ENCODE results near the gene TACC2.

The TACC2 gene

DNA sequence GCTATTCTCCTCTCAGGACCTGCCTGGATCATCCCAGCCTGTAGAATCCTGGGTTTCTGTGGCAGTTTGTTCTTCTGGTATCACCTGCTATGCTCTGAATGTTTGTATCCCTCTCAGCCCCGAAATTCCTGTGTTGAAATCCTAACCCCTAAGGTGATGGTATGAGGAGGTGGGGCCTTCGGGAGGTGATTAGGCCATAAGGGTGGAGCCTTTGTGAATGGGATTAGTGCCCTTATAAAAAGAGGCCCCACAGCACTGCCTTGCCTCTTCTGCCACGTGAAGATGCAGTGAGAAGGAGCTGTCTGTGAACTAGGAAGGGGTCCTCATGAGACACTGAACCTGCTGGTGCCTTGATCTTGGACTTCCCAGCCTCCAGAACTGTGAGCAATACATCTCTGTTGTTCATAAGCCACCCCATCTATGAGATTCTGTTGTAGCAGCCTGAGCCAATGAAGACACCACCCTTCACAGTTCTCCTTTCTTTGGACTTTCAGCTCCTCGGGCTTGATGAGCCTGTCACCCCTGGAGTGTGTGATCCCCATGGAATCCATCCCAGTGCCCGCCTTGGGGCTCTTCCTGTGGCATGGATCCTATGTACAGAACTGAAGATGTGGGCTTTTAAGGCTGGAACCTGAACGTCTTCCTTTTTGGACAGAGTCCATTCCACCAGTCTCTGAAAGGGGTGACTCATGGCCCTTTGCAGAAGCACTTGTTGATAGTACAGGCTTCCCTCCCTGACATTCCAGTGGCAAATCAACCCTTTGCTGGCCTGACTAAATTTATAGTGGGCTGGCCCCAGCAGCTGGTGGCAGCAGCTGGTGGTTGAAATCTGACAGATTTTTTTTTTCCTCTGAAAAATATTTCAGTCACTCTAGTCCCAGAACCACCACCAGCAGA, 138.0 kb downstream of the TACC2 start:
- TF ChIP-seq, protein P1, sequence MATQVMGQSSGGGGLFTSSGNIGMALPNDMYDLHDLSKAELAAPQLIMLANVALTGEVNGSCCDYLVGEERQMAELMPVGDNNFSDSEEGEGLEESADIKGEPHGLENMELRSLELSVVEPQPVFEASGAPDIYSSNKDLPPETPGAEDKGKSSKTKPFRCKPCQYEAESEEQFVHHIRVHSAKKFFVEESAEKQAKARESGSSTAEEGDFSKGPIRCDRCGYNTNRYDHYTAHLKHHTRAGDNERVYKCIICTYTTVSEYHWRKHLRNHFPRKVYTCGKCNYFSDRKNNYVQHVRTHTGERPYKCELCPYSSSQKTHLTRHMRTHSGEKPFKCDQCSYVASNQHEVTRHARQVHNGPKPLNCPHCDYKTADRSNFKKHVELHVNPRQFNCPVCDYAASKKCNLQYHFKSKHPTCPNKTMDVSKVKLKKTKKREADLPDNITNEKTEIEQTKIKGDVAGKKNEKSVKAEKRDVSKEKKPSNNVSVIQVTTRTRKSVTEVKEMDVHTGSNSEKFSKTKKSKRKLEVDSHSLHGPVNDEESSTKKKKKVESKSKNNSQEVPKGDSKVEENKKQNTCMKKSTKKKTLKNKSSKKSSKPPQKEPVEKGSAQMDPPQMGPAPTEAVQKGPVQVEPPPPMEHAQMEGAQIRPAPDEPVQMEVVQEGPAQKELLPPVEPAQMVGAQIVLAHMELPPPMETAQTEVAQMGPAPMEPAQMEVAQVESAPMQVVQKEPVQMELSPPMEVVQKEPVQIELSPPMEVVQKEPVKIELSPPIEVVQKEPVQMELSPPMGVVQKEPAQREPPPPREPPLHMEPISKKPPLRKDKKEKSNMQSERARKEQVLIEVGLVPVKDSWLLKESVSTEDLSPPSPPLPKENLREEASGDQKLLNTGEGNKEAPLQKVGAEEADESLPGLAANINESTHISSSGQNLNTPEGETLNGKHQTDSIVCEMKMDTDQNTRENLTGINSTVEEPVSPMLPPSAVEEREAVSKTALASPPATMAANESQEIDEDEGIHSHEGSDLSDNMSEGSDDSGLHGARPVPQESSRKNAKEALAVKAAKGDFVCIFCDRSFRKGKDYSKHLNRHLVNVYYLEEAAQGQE (IDR thresholded peaks at IDR 0.05; ENCODE audit: insufficient read depth in 1 of 2, low read depth in 2 of 2, low read length in 2 of 2), result no peak; a peak in 1 of 4 replicates

DNA sequence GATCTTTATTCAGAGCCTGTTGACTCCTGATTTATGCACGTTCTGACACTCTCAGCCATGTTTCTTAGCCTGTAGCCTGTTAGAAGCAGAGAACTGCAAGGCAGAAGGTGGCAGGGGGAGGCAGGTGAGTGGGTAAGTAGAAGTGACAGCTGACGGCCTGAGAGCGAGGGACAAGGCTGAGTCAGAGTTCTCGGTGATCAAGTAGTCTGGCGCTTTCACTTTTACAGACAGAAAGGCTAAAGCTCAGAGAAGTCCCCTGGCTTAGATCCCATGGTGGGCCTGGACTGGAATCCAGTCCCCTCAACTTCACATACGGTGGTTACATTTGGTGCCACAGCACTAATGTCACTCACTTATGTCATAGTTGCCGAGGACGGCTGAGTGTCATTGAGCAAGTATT, 139.0 kb downstream of the TACC2 start:
- TF ChIP-seq SIN3A (IDR thresholded peaks at IDR 0.05; ENCODE audit: borderline replicate concordance, insufficient read depth, low read length) (no peak), POLR2AphosphoS5 (IDR thresholded peaks at IDR 0.05; ENCODE audit: low read depth, low read length) (no peak), FOXP2 (optimal IDR thresholded peaks at IDR 0.05; ENCODE audit: borderline replicate concordance, extremely low read depth, extremely low read length, insufficient read depth) (no peak), TAF1 (IDR thresholded peaks at IDR 0.05; ENCODE audit: borderline replicate concordance, insufficient read depth, low read length) (no peak)
- TF ChIP-seq, protein P1 (IDR thresholded peaks at IDR 0.05; ENCODE audit: insufficient read depth in 1 of 2, low read depth in 2 of 2, low read length in 2 of 2), result no peak

DNA sequence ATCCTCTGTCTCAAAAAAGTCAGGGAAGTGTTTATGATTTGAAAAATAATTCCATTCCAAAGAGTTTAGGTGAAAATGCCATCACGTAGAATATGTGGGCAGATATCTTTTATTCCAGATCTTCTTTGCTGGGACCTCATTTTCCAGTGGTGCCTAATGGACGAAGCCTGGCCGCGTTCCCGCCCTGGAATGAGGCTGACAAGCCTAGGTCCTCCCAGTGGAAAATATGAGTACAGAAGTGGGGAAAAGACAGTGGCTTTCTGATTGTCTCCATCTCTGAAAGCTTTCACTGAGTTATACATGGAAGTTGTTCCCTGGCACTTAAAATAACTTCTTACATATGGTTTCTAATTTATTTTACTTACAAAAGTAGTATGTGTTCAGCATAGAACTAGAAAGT, 139.4 kb downstream of the TACC2 start:
- TF ChIP-seq POLR2AphosphoS5 (IDR thresholded peaks at IDR 0.05; ENCODE audit: low read depth, low read length) (no peak), SIN3A (IDR thresholded peaks at IDR 0.05; ENCODE audit: borderline replicate concordance, insufficient read depth, low read length) (no peak), TAF1 (IDR thresholded peaks at IDR 0.05; ENCODE audit: borderline replicate concordance, insufficient read depth, low read length) (no peak), FOXP2 (optimal IDR thresholded peaks at IDR 0.05; ENCODE audit: borderline replicate concordance, extremely low read depth, extremely low read length, insufficient read depth) (no peak)
- TF ChIP-seq, protein P1 (IDR thresholded peaks at IDR 0.05; ENCODE audit: insufficient read depth in 1 of 2, low read depth in 2 of 2, low read length in 2 of 2), result no peak

DNA sequence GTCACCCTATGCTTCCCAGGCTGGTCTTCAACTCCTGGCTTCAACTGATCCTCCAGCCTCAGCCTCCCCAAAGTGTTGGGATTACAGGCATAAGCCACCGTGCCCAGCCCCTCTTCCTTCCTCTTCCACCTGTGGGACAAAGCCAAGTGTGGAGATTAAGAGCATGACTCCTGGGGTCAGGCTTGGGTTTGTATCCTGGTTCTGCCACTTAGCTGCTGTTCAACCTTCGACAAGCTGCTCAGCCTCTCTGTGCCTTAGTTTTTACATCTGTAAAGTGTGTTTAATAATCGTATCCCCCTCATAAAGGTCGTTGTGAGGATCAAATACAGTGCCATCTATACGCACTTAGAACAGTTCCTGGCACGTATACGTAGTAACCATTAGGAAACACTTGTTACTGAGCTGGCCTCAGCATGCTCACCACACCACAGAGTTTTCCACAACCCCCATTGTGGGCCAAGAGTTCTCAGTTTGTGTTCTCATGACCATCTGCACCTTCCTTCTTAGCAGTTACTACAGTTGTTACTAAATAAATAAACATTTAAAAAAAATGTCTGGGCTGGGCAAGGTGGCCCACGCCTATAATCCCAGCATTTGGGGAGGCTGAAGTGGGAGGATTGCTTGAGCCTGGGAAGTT, 141.6 kb downstream of the TACC2 start:
- TF ChIP-seq TAF1 (IDR thresholded peaks at IDR 0.05; ENCODE audit: borderline replicate concordance, insufficient read depth, low read length) (no peak), POLR2AphosphoS5 (IDR thresholded peaks at IDR 0.05; ENCODE audit: low read depth, low read length) (no peak), SIN3A (IDR thresholded peaks at IDR 0.05; ENCODE audit: borderline replicate concordance, insufficient read depth, low read length) (no peak)
- TF ChIP-seq, protein P1 (IDR thresholded peaks at IDR 0.05; ENCODE audit: insufficient read depth in 1 of 2, low read depth in 2 of 2, low read length in 2 of 2), result no peak

All from PFSK-1 (cell line).